H1 (cell line): ENCODE measurements around the gene SHMT1. TPM values are rescaled to one million over a fixed set of nuclear protein-coding genes. Genes with fewer than 3 reads are reported as not detected.

Experiments used
- CTCF ChIA-PET: fragments of 300-600 bp; sonication (Branson Sonifier 250); formaldehyde crosslinking; loops from one replicate; lab custom pipeline; 2021; ENCODE audit not compliant: partially characterized antibody; lab: Charles Lee
- POLR2A ChIA-PET: fragments of 300-600 bp; sonication (Branson Sonifier 250); formaldehyde crosslinking; loops from one replicate; lab custom pipeline; 2021; ENCODE audit warnings: inconsistent platforms; ENCODE audit not compliant: partially characterized antibody; lab: Charles Lee
- DNase-seq, 2 experiments: peaks; one replicate each; pipeline versions ENCODE4 v3.0.0 to v3.0.0-alpha.2; 2010 to 2022; ENCODE audit warnings: low spot score in 2 of 2, low read depth in 1 of 2, mixed read lengths in 1 of 2
- FAIRE-seq: peaks from 2 replicates; lab custom pipeline; 2011; peaks lifted over from hg19 to GRCh38; lab: Jason Lieb, UNC
- H2AFZ ChIP-seq: 2 replicates; pipeline ENCODE4 v1.8.1; 2012; ENCODE audit warnings: low read length, inconsistent platforms
- H2AK5ac ChIP-seq: 2 replicates; pipeline ENCODE4 v1.6.1; 2013; ENCODE audit warnings: low read depth, low read length
- H2BK120ac ChIP-seq: replicated peaks from 2 replicates; pipeline ENCODE3; 2013; ENCODE audit warnings: low read depth, low read length, inconsistent platforms
- H2BK12ac ChIP-seq: 2 replicates; pipeline ENCODE4 v1.6.1; 2013; ENCODE audit warnings: low read depth, low read length
- H2BK15ac ChIP-seq: 2 replicates; pipeline ENCODE4 v1.6.1; 2013; ENCODE audit warnings: low read length
- H2BK20ac ChIP-seq: 2 replicates; pipeline ENCODE4 v1.6.1; 2013; ENCODE audit warnings: low read length
- H2BK5ac ChIP-seq: 2 replicates; pipeline ENCODE4 v1.6.1; 2013; ENCODE audit warnings: low read depth, low read length
- H3K14ac ChIP-seq: 2 replicates; pipeline ENCODE4 v1.6.1; 2013; ENCODE audit warnings: inconsistent platforms; ENCODE audit not compliant: insufficient read length
- H3K18ac ChIP-seq: 2 replicates; pipeline ENCODE4 v1.6.1; 2013; ENCODE audit warnings: low read length; ENCODE audit errors: extremely low read depth
- H3K23ac ChIP-seq: 2 replicates; pipeline ENCODE4 v1.6.1; 2013; ENCODE audit warnings: inconsistent platforms; ENCODE audit not compliant: insufficient read length
- H3K23me2 ChIP-seq: 2 replicates; pipeline ENCODE4 v1.6.1; 2013; ENCODE audit warnings: low read depth, low read length
- H3K27ac ChIP-seq: 2 replicates; pipeline ENCODE4 v1.6.1; 2011; ENCODE audit warnings: low read depth, low read length, inconsistent platforms
- H3K27me3 ChIP-seq, 4 experiments: replicated peaks in 1 of 4; 1 replicate in 1 of 4; 2 replicates in 3 of 4; pipeline versions ENCODE4 v1.6.1 to v1.8.1; 2011 to 2013; ENCODE audit warnings: low read length in 3 of 4, mild to moderate bottlenecking in 3 of 4, inconsistent platforms in 2 of 4, mixed read lengths in 2 of 4, moderate library complexity in 1 of 4; ENCODE audit not compliant: control insufficient read depth in 3 of 4, insufficient read depth in 3 of 4; ENCODE audit errors: extremely low read depth in 1 of 4
- H3K36me3 ChIP-seq, 4 experiments: 2 replicates each; pipeline versions ENCODE4 v1.6.1 to v1.8.1; 2011 to 2013; ENCODE audit warnings: mild to moderate bottlenecking in 4 of 4, low read length in 3 of 4, moderate library complexity in 2 of 4, control low read depth in 1 of 4, inconsistent platforms in 1 of 4; ENCODE audit not compliant: insufficient read depth in 4 of 4, control insufficient read depth in 2 of 4
- H3K4ac ChIP-seq: replicated peaks from 2 replicates; pipeline ENCODE3; 2013; ENCODE audit warnings: low read length, low read depth, mixed read lengths, inconsistent platforms; ENCODE audit not compliant: insufficient read length
- H3K4me1 ChIP-seq, 4 experiments: replicated peaks in 1 of 4; 1 replicate in 1 of 4; 2 replicates in 3 of 4; pipeline versions ENCODE4 v1.6.1 to v1.8.1; 2011 to 2013; ENCODE audit warnings: low read length in 3 of 4, inconsistent platforms in 2 of 4, mixed read lengths in 1 of 4; ENCODE audit not compliant: insufficient read depth in 4 of 4, control insufficient read depth in 3 of 4
- H3K4me2 ChIP-seq, 2 experiments: 2 replicates each; pipeline versions ENCODE4 v1.6.1 to v1.8.1; 2011 to 2013; ENCODE audit warnings: low read depth in 2 of 2, low read length in 2 of 2, control low read depth in 1 of 2, inconsistent platforms in 1 of 2, mild to moderate bottlenecking in 1 of 2; ENCODE audit not compliant: insufficient read depth in 1 of 2
- H3K4me3 ChIP-seq, 4 experiments: fragments of 200-600, 300-600 bp in 1 of 4; sonication (generic), shearing (Covaris generic), sonication (Bioruptor Twin) in 1 of 4; 2 replicates each; pipeline versions ENCODE4 v1.5.1 to v1.8.1; 2011 to 2016; ENCODE audit warnings: low read length in 4 of 4, low read depth in 3 of 4, control low read depth in 2 of 4, inconsistent platforms in 2 of 4, mild to moderate bottlenecking in 2 of 4, mixed read lengths in 1 of 4, moderate library complexity in 1 of 4; ENCODE audit not compliant: insufficient read depth in 2 of 4; ENCODE audit errors: extremely low read depth in 1 of 4
- H3K56ac ChIP-seq: replicated peaks from 2 replicates; pipeline ENCODE3; 2013; ENCODE audit warnings: low read depth, mild to moderate bottlenecking, mixed read lengths, low read length, inconsistent platforms; ENCODE audit not compliant: insufficient read length
- H3K79me1 ChIP-seq: 2 replicates; pipeline ENCODE4 v1.6.1; 2013; ENCODE audit warnings: low read depth, low read length, control low read depth
- H3K79me2 ChIP-seq, 2 experiments: 2 replicates each; pipeline versions ENCODE4 v1.6.1 to v1.8.1; 2012 to 2013; ENCODE audit warnings: low read length in 2 of 2, mild to moderate bottlenecking in 2 of 2, inconsistent platforms in 1 of 2; ENCODE audit not compliant: insufficient read depth in 2 of 2, control insufficient read depth in 1 of 2
- H3K9ac ChIP-seq, 4 experiments: replicated peaks in 1 of 4; 1 replicate in 1 of 4; 2 replicates in 3 of 4; pipeline versions ENCODE4 v1.6.1 to v1.8.1; 2011 to 2013; ENCODE audit warnings: low read depth in 3 of 4, low read length in 3 of 4, control low read depth in 2 of 4, mild to moderate bottlenecking in 2 of 4, moderate library complexity in 2 of 4, inconsistent platforms in 1 of 4; ENCODE audit errors: extremely low read depth in 1 of 4
- H3K9me3 ChIP-seq, 2 experiments: 2 replicates each; pipeline versions ENCODE4 v1.6.1 to v1.8.1; 2012 to 2013; ENCODE audit warnings: mild to moderate bottlenecking in 2 of 2, moderate library complexity in 2 of 2, control low read depth in 1 of 2, inconsistent platforms in 1 of 2, low read depth in 1 of 2, low read length in 1 of 2, mixed read lengths in 1 of 2; ENCODE audit not compliant: insufficient read depth in 2 of 2
- H4K20me1 ChIP-seq, 2 experiments: replicated peaks in 1 of 2; 2 replicates each; pipeline versions ENCODE3 to v1.8.1; 2011 to 2013; ENCODE audit warnings: inconsistent platforms in 2 of 2, low read length in 2 of 2, mild to moderate bottlenecking in 1 of 2; ENCODE audit not compliant: insufficient read depth in 2 of 2, control insufficient read depth in 1 of 2
- H4K5ac ChIP-seq: 2 replicates; pipeline ENCODE4 v1.6.1; 2013; ENCODE audit warnings: low read length, low read depth, mixed read lengths, inconsistent platforms; ENCODE audit not compliant: insufficient read length
- H4K8ac ChIP-seq: 2 replicates; pipeline ENCODE4 v1.8.0; 2013; ENCODE audit warnings: mild to moderate bottlenecking, moderate library complexity, low read length, inconsistent platforms; ENCODE audit not compliant: insufficient read depth; ENCODE audit errors: extremely low read depth
- H4K91ac ChIP-seq: replicated peaks from 2 replicates; pipeline ENCODE3; 2013; ENCODE audit warnings: low read length, mixed read lengths, inconsistent platforms; ENCODE audit not compliant: insufficient read length
- BCL11A ChIP-seq, 2 experiments: IDR thresholded peaks; one replicate each; pipeline ENCODE4 v1.6.1; 2011; ENCODE audit warnings: low read depth in 2 of 2, low read length in 2 of 2, mild to moderate bottlenecking in 2 of 2
- CBX8 ChIP-seq: fragments of 300-800, 300-1000 bp; sonication (generic); IDR thresholded peaks from 2 replicates; pipeline ENCODE4 v1.7.1; 2016; ENCODE audit warnings: low read depth, low read length, borderline replicate concordance
- CHD1 ChIP-seq: IDR thresholded peaks from 2 replicates; pipeline ENCODE4 v1.6.1; 2012; ENCODE audit warnings: low read depth, low read length, improper control_type of control experiment
- CTCF ChIP-seq, 3 experiments: IDR thresholded peaks; 1 replicate in 2 of 3; 2 replicates in 1 of 3; pipeline versions ENCODE4 v1.5.1 to v1.6.1; 2011; ENCODE audit warnings: low read length in 3 of 3, mild to moderate bottlenecking in 3 of 3, inconsistent platforms in 2 of 3, low read depth in 1 of 3, moderate library complexity in 1 of 3; ENCODE audit not compliant: insufficient read depth in 1 of 3; ENCODE audit errors: control extremely low read depth in 1 of 3
- EGR1 ChIP-seq: IDR thresholded peaks from 2 replicates; pipeline ENCODE4 v1.6.1; 2011; ENCODE audit warnings: low read depth, low read length, borderline replicate concordance
- FOSL1 ChIP-seq: IDR thresholded peaks from 2 replicates; pipeline ENCODE4 v1.6.1; 2011; ENCODE audit warnings: mild to moderate bottlenecking, low read depth, low read length, moderate library complexity; ENCODE audit not compliant: insufficient read depth
- GABPA ChIP-seq: IDR thresholded peaks from 2 replicates; pipeline ENCODE4 v1.6.1; 2011; ENCODE audit warnings: mild to moderate bottlenecking, low read length, moderate library complexity, borderline replicate concordance; ENCODE audit not compliant: insufficient read depth
- HDAC2 ChIP-seq, 2 experiments: fragments of 300-600 bp in 1 of 2; sonication (generic) in 1 of 2; IDR thresholded peaks; 2 replicates each; pipeline ENCODE4 v1.6.1; 2011 to 2012; ENCODE audit warnings: low read depth in 2 of 2, low read length in 2 of 2, mild to moderate bottlenecking in 2 of 2, moderate library complexity in 2 of 2, borderline replicate concordance in 1 of 2, inconsistent platforms in 1 of 2
- SAP30 ChIP-seq: fragments of 300-600 bp; sonication (generic); IDR thresholded peaks from 2 replicates; pipeline ENCODE4 v1.7.1; 2012; ENCODE audit warnings: low read length, moderate library complexity, mild to moderate bottlenecking, inconsistent platforms; ENCODE audit not compliant: insufficient read depth, insufficient replicate concordance
- SP4 ChIP-seq: IDR thresholded peaks from 2 replicates; pipeline ENCODE4 v1.6.1; 2012; ENCODE audit warnings: low read length, inconsistent platforms
- TEAD4 ChIP-seq: IDR thresholded peaks from 2 replicates; pipeline ENCODE4 v1.6.1; 2012; ENCODE audit warnings: low read depth, low read length, inconsistent platforms, mixed read lengths
- WGBS, 2 experiments: shearing (Covaris generic) in 1 of 2; methylation state at CpG; one replicate each; pipeline versions ENCODE4 v1.1.6 to v1.1.7; 2013 to 2015; ENCODE audit warnings: low lambda C conversion rate in 2 of 2, mixed read lengths in 2 of 2, inconsistent platforms in 1 of 2, low coverage in 1 of 2, missing lambda C conversion rate in 1 of 2; ENCODE audit not compliant: insufficient replicate concordance in 2 of 2, insufficient coverage in 1 of 2, insufficient read length in 1 of 2; ENCODE audit errors: extremely low coverage in 1 of 2, missing lambda C conversion rate in 1 of 2; 5-methylcytosine and 5-hydroxymethylcytosine counted together
- polyA plus RNA-seq, 7 experiments: library from polyadenylated mRNA; depleted of rRNA in 3 of 7; stranded (reverse) in 5 of 7; unstranded in 2 of 7; fragments of >200 nt in 5 of 7; fragments of 200-250 nt in 2 of 7; gene quantifications; 1 replicate in 5 of 7; 2 replicates in 1 of 7; 4 replicates in 1 of 7; pipeline versions ENCODE4 v1.2.1 to v1.2.3, GENCODE V29; 2011 to 2013; ENCODE audit warnings: missing spikeins in 2 of 7, mixed read lengths in 2 of 7
- total RNA-seq: library from RNA; stranded (reverse); fragmentation: NEBNext Ultra II Directional; extraction: Animal tissue kit (Norgen Biotek cat#: 25700); gene quantifications from 2 replicates; pipeline ENCODE4 v1.2.1, GENCODE V29; 2021

SHMT1 gene
- total and polyA plus RNA-seq, 2 of the 8 experiments (the other 6 are each of a cell fraction or from before 2014, with no cell fraction given), result 30.7 to 39.3 TPM

DNA sequence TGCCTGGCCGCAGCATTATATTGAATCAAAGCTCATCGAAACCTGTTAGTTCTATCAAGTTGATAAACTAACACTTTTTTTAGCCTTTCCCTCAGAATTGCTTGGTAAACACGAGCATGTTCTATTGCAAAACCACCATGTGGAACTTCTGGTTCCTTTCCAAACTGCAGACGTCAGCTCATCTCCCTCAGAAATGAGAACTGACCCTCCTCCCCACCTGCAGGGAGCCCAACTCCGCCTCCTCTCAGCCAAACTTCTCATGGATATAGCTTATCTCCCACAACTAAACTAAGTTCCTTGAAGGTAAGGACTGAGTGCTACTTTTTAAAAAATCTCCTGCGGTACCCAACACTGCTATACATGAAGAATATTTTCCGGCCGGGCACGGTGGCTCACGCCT is 6.7 kb downstream of the SHMT1 start:
- H3K27me3 ChIP-seq, result no peaks in the 10 kb centered on the region
- H3K4me2 ChIP-seq, result no peak overlapping the region
- no peak overlapping the region for H3K18ac ChIP-seq
- no peak overlapping the region for H3K4me3 ChIP-seq
- H4K91ac ChIP-seq, result no peak overlapping the region
- no peak overlapping the region for H2BK5ac ChIP-seq
- H3K4ac ChIP-seq, result no peak overlapping the region
- H3K9me3 ChIP-seq, result no peaks in the 10 kb centered on the region
- no peak overlapping the region for H2BK15ac ChIP-seq
- no peaks in the 10 kb centered on the region for H3K23me2 ChIP-seq
- H3K9ac ChIP-seq, result no peak overlapping the region
- peaks cover 12 to 40% (median 28%) of the 10 kb centered on the region in 4 experiments; a peak in 7 of 8 replicates for H3K36me3 ChIP-seq
- no peak overlapping the region for H2BK120ac ChIP-seq
- no peak overlapping the region for H4K8ac ChIP-seq
- H4K5ac ChIP-seq, result no peak overlapping the region
- no peak overlapping the region for H2AK5ac ChIP-seq
- peaks cover 3% of the 10 kb centered on the region; the same call in 1 of the 2 replicates for H3K79me1 ChIP-seq
- H4K20me1 ChIP-seq, result no peaks in the 10 kb centered on the region
- POLR2A ChIA-PET, result interaction anchor here (1.0 to 1.3 kb wide), 3 partner anchors 34 to 106 kb away, joined by 4 read pairs; no protein-coding TSS in a partner anchor
- H3K4me1 ChIP-seq, result no peaks in the 10 kb centered on the region
- no peak overlapping the region for H3K23ac ChIP-seq
- DNase-seq (no peak), FAIRE-seq (no peak)
- H2AFZ ChIP-seq, result no peak overlapping the region
- H3K14ac ChIP-seq, result no peak overlapping the region
- 95% methylated on average over 10 of the region's 10 CpGs; no CpG with 5 or more reads in 1 of the 2 experiments for WGBS, 2 experiments
- H3K79me2 ChIP-seq, result peaks cover 4 to 25% of the 10 kb centered on the region in 2 experiments
- no peak overlapping the region for H2BK20ac ChIP-seq
- no peak overlapping the region for H3K27ac ChIP-seq
- H3K56ac ChIP-seq, result no peak overlapping the region
- CTCF ChIA-PET, result interaction anchor here (1.1 to 1.4 kb wide), 2 partner anchors 35 to 140 kb away, joined by 3 to 4 read pairs; no protein-coding TSS in a partner anchor
- H2BK12ac ChIP-seq, result no peak overlapping the region
- TF ChIP-seq CTCF (IDR thresholded peaks at IDR 0.05; ENCODE audit: control extremely low read depth in 1 of 3, insufficient read depth in 1 of 3, low read depth in 1 of 3, low read length in 3 of 3), result no peak
- no peak for TF ChIP-seq SAP30
- no peak for TF ChIP-seq GABPA
- TF ChIP-seq BCL11A (IDR thresholded peaks at IDR 0.05; ENCODE audit: low read depth in 2 of 2, low read length in 2 of 2), result no peak
- TF ChIP-seq EGR1, result no peak
- TF ChIP-seq HDAC2 (IDR thresholded peaks at IDR 0.05; ENCODE audit: borderline replicate concordance in 1 of 2, low read depth in 2 of 2, low read length in 2 of 2), result no peak
- no peak for TF ChIP-seq TEAD4
- TF ChIP-seq CHD1, result no peak
- no peak for TF ChIP-seq CBX8
- TF ChIP-seq SP4, result no peak
- TF ChIP-seq FOSL1, result no peak
